HepG2 (cell line): ENCODE measurements around the gene GNG4. TPM values are rescaled to one million over a fixed set of nuclear protein-coding genes. Genes with fewer than 3 reads are reported as not detected.

Experiments
- AHR ChIP-seq: IDR thresholded peaks from 2 replicates; pipeline ENCODE4 v1.6.1; 2018; ENCODE audit warnings: missing genetic modification reagents, missing compliant biosample characterization
- ATAD3A ChIP-seq: sonication (generic); formaldehyde crosslinking; IDR thresholded peaks from 2 replicates; pipeline ENCODE4 v1.4.0; 2020; ENCODE audit warnings: missing genetic modification reagents
- EHMT2 ChIP-seq: fragments of 200-600 bp; sonication (generic); IDR thresholded peaks from 2 replicates; pipeline ENCODE4 v1.7.0; 2017; ENCODE audit warnings: antibody characterized with exemption, low read depth, low read length, borderline replicate concordance
- ELF3 ChIP-seq: IDR thresholded peaks from 2 replicates; pipeline ENCODE4 v1.6.1; 2016; ENCODE audit warnings: missing genetic modification reagents, missing compliant biosample characterization
- FOXM1 ChIP-seq: sonication (generic); formaldehyde crosslinking; IDR thresholded peaks from 2 replicates; pipeline ENCODE4 v1.5.0; 2020; ENCODE audit warnings: missing genetic modification reagents
- GLMP ChIP-seq: sonication (generic); formaldehyde crosslinking; IDR thresholded peaks from 2 replicates; pipeline ENCODE4 v1.9.0; 2021; ENCODE audit warnings: missing genetic modification reagents, mild to moderate bottlenecking, borderline replicate concordance
- MAX ChIP-seq: IDR thresholded peaks from 2 replicates; pipeline ENCODE4 v1.6.1; 2012; ENCODE audit warnings: inconsistent platforms
- NFE2L1 ChIP-seq: sonication (generic); formaldehyde crosslinking; IDR thresholded peaks from 2 replicates; pipeline ENCODE4 v1.4.0; 2020; ENCODE audit warnings: missing genetic modification reagents, mild to moderate bottlenecking, borderline replicate concordance
- SAFB2 ChIP-seq: sonication (generic); formaldehyde crosslinking; IDR thresholded peaks from 2 replicates; pipeline ENCODE4 v1.5.1; 2020; ENCODE audit warnings: missing genetic modification reagents, low read depth, mild to moderate bottlenecking, borderline replicate concordance
- SRF ChIP-seq: IDR thresholded peaks from 2 replicates; pipeline ENCODE4 v1.6.1; 2011; ENCODE audit warnings: mild to moderate bottlenecking, low read depth, low read length, moderate library complexity
- TERF1 ChIP-seq: sonication (generic); formaldehyde crosslinking; IDR thresholded peaks from 2 replicates; pipeline ENCODE4 v1.8.0; 2022; ENCODE audit warnings: mild to moderate bottlenecking, missing genetic modification reagents, moderate library complexity
- THRA ChIP-seq: sonication (generic); formaldehyde crosslinking; IDR thresholded peaks from 2 replicates; pipeline ENCODE4 v1.4.0; 2020; ENCODE audit warnings: missing genetic modification reagents, borderline replicate concordance
- TRAFD1 ChIP-seq: sonication (generic); formaldehyde crosslinking; IDR thresholded peaks from 2 replicates; pipeline ENCODE4 v1.5.1; 2020; ENCODE audit warnings: missing genetic modification reagents, mild to moderate bottlenecking, borderline replicate concordance
- ZFAT ChIP-seq: sonication (generic); formaldehyde crosslinking; conservative IDR thresholded peaks from 2 replicates; pipeline ENCODE4 v1.8.1; 2023; ENCODE audit warnings: missing genetic modification reagents, inconsistent platforms
- ZNF101 ChIP-seq: sonication (generic); formaldehyde crosslinking; IDR thresholded peaks from 2 replicates; pipeline ENCODE4 v1.4.0; 2020; ENCODE audit warnings: mild to moderate bottlenecking, low read depth, missing genetic modification reagents, borderline replicate concordance
- ZNF280B ChIP-seq: sonication (generic); formaldehyde crosslinking; IDR thresholded peaks from 2 replicates; pipeline ENCODE4 v1.5.0; 2020; ENCODE audit warnings: missing genetic modification reagents, mild to moderate bottlenecking, borderline replicate concordance
- ZNF292 ChIP-seq: sonication (generic); formaldehyde crosslinking; IDR thresholded peaks from 2 replicates; pipeline ENCODE4 v1.8.1; 2022; ENCODE audit warnings: mild to moderate bottlenecking, low read depth, missing genetic modification reagents, borderline replicate concordance
- ZXDC ChIP-seq: sonication (generic); formaldehyde crosslinking; IDR thresholded peaks from 2 replicates; pipeline ENCODE4 v1.5.0; 2020; ENCODE audit warnings: mild to moderate bottlenecking, missing genetic modification reagents
- polyA plus RNA-seq, 8 experiments: library from polyadenylated mRNA; depleted of rRNA in 3 of 8; stranded (reverse) in 7 of 8; unstranded in 1 of 8; fragments of >200 nt; fragmentation: Illumina TruSeq in 4 of 8; extraction: Trizol in 4 of 8; gene quantifications; 2 replicates each; pipeline versions ENCODE4 v1.2.1 to v1.2.3, GENCODE V29; 2011 to 2016; ENCODE audit warnings: low read depth in 4 of 8, missing spikeins in 1 of 8, mixed read lengths in 1 of 8; ENCODE audit not compliant: insufficient read depth in 1 of 8
- total RNA-seq, 5 experiments: library from RNA; depleted of rRNA; stranded (reverse); fragments of >200 nt; fragmentation: Illumina TruSeq; extraction: Trizol; gene quantifications; 2 replicates each; pipeline ENCODE4 v1.2.3, GENCODE V29; 2016; ENCODE audit warnings: low read depth in 1 of 5

GNG4 gene
- total and polyA plus RNA-seq, 2 of the 13 experiments (the other 11 are each of a cell fraction or from before 2014, with no cell fraction given), result 27.1 to 69.5 TPM

GRCh38 chr1:235650341-235651169 is 971 bp upstream of the GNG4 start (continued):
- TF ChIP-seq TRAFD1 (no peak), ZFAT (no peak), AHR (CRISPR knock-in tag) (peak; percentile 71; the same call in 1 of the 2 replicates), GLMP (CRISPR knock-in tag) (no peak), ZNF101 (CRISPR knock-in tag) (no peak), FOXM1 (CRISPR knock-in tag) (no peak), ATAD3A (CRISPR knock-in tag) (no peak), NFE2L1 (CRISPR knock-in tag) (no peak), ZNF292 (CRISPR knock-in tag) (peak; percentile 40; the same call in 1 of the 2 replicates), THRA (CRISPR knock-in tag) (peak; percentile 74), ZXDC (CRISPR knock-in tag) (no peak), ELF3 (peak; percentile 72), SAFB2 (CRISPR knock-in tag) (no peak), EHMT2 (no peak), SRF (no peak), MAX (peak; percentile 99), ZNF280B (CRISPR knock-in tag) (no peak; the same call in 1 of the 2 replicates), TERF1 (no peak)
